GM19463 (cell line): Measurements from ENCODE around the gene SYPL2.
A peak's percentile ranks its signal among the peaks of the same experiment; 100 is the strongest.

Experiments used
- ATAC-seq: cut with Tn5 transposase; IDR thresholded peaks from one replicate; pipeline ENCODE4 v1.9.1; 2021; ENCODE audit warnings: mild to moderate bottlenecking, moderate library complexity; ENCODE audit not compliant: unreplicated experiment

Gene SYPL2

DNA sequence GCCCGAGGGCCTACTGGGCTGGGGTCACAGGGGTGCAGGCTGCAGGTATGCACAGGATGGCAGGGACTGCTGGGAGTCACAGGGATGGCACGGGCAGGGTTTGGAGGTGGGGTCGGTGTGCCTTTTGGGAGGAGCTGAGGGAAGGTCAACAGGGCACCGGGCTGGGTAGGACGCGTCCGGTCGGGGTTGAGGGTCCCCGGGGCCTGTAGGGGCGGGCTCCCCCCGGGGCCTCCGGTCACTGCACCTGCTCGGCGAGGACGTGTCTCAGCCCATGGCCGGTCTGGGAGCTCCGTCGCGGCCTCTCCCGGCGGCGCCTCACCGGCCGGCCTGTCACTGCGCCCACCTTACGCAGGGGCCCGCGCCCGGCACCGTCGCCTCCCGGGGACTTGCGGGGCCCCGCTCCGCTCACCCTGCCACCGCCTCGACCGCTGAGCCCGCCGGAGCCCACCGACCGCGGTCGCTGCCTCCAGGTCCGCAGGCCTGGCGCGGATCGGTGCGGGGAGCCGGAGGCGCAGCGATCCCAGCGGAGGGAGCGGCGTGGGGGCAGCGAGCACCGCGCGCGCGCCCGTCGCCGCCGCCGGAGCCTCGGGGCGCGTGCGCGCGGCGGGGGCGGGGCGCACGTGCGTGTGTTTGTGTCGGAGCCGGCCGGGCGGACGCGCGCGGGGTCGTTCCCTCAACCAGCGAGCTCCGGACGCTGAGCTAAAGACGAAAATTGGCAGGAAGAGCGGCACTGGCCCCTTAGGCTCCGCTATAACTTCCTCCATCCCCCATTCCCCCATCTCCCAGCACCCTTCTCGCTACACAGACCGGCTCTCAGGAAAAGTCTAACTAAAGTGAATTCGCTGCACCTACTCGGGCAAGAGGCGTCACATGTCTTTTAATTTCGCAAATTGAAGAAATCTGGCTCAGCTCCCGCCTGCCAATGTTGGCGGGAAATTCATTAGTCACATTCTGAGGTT is 43.1 kb downstream of the SYPL2 start, which contains the start of gene AMIGO1:
Gene AMIGO1 (minus strand): TSS at position 552 of the 959 bp plus-strand sequence. CDS start 815 bp downstream, outside the sequence.
- peak; percentile 51 for ATAC-seq

DNA sequence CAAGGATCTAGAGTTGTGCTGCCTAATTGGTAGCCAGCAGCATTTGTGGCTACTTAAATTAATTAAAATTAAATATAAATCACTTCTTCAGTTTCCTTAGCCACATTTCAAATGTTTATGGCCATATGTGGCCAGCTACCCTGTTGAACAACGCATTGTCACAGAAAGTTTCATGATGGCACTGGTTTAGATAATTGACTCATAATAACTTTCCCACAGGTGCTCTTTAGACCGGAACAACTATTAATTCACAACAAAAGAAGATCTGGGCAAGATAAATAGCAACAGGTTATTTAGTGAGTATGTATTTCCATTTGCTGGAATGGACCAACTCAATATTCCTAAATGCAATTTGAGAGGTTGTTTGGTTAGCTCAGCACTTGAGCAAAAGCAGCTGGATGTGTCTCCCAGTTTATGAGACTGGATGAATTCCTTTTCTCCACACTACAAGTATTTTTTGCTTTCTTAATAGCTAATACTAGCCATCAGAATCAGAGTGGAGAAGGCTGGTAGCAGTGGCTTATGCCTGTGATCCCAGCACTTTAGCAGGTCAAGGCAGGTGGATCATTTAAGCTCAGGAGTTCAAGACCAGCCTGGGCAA is 46.9 kb downstream of the SYPL2 start:
- no peak for ATAC-seq

DNA sequence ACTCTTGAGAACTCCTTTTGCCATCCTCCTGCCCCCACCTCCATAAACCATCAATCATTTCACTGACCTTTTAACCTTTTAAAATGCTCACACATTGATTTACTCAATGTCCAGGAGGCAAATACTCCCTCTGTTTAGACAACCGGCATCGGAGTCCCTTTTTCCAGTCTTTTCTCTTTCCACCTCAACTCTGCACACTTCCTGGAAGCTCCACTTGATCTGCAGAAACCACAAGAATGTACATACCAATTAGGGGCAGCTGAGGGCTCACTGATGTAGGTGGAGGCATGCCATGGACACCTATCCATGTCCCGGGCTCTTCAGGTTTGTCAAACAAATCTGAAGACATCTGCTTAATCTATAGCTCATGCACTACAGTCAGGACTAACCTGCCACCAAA is 48.5 kb downstream of the SYPL2 start:
- no peak for ATAC-seq

DNA sequence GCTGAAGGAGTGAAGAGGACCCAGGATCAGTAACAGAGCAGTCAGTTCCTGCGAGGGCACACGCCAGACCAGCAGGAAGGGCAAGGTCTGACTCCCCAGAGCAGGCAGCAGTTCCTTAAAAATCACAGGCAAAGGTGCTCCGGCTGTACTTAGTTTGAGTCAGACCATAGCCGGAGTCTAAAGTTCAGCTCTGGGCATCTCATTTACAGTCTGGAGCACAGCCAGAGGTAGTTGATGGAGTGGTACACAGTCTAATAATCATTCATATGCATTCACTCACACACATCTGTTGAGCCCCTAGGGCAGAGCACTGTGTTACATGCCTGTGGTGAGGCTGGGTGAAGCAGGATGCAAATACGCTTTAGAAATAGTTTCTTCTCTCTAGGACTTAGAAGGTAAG is 50.5 kb downstream of the SYPL2 start:
- no peak for ATAC-seq

DNA sequence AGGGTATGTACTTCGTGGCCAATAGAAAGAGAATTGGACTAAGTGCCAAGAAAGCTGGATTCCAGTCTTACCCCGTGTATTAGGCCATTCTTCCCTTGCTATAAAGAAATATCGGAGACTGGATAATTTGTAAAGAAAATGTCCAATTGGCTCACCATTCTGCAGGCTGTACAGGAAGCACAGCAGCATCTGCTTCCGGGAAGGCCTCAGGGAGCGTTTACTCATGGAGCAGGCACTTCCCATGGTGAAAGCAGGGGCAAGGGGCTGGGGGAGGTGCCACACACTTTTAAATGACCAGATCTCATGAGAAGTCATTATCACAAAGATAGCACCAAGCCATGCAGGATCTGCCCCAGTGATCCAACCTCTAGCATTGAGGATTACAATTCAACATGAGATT is 51.0 kb downstream of the SYPL2 start:
- ATAC-seq, result no peak

DNA sequence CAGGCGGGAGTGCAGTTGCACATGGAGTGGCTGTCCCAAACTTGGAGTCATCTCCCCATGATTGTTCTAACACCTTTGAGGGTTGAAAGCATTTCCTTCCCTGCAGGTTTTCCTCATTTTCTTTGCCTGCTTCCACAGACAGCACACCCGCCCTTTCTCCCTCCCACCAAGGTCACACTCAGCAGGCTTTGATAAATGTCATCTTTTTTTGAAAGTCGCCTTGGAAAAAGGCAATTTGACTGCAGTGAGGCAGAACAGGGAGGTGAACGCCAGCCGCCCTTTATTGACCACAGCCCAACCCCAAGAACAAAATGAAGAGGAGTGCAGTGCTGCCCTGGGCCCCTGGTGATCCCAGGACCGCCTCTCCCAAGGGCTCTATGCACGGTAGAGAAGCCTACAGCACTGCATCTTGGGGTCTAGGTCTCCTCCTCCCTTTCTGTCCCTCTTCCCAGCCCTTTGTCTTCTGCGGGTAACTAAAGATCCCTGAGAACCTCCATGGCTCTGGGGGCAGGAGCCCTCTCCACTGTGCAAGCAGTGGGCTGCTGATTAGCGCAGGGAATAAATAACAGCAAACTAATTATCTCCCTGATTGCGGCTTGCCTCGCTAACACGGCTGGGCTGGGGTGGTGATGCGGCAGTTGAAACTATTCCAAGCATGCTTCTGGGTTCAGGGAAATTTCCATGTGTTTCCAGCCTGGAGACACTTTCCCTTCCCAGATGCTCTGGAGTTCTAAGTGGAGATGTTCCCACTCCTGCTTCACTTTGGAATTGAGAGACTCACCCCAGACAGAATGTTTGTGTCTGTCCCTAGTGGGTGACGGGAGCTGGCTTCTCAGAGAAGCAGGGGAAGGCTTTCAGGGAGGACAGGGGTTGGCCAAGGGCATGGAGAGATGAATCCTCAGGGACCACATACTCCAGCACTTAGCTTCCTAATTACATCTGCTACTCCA is 54.9 kb downstream of the SYPL2 start:
- ATAC-seq, result no peak

DNA sequence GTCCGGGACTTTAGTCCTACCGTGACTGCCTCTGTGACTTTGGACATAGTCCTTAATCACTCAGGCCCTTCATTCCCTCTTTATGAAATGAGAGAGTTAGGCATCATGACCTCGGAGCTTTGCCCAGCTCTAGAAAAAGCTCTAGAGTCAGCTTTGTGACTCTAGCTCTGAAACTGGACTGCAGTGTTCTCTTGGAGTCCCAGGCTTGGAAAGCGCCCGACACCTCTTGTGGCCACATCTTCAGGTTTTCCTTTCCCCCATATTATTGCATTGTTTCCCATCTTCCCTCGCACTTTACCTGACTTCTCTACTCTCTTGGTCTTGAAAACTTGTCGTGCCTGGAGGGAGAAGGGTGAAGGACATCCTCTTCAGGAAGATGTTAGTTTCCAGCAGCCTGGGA is 55.7 kb downstream of the SYPL2 start:
- ATAC-seq, result no peak

DNA sequence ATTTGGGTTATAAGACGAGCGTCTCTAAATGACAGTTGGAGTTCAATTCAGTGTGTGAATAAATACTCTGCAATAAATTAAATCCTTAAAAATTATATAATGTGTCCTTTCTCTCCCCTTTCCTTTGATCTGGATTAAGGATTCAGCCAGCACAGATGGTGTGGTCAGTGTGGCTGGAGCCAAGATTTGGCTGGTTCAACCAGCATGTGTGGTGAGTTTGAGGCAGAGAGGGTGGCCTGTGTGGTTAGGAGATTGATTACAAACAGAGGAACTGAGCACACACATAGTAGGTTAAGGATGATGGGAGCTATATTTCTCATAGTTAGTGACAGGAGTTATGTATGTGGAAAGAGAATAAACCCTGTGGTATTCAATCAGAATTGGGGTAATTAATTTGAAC is 57.4 kb downstream of the SYPL2 start:
- ATAC-seq, result no peak

DNA sequence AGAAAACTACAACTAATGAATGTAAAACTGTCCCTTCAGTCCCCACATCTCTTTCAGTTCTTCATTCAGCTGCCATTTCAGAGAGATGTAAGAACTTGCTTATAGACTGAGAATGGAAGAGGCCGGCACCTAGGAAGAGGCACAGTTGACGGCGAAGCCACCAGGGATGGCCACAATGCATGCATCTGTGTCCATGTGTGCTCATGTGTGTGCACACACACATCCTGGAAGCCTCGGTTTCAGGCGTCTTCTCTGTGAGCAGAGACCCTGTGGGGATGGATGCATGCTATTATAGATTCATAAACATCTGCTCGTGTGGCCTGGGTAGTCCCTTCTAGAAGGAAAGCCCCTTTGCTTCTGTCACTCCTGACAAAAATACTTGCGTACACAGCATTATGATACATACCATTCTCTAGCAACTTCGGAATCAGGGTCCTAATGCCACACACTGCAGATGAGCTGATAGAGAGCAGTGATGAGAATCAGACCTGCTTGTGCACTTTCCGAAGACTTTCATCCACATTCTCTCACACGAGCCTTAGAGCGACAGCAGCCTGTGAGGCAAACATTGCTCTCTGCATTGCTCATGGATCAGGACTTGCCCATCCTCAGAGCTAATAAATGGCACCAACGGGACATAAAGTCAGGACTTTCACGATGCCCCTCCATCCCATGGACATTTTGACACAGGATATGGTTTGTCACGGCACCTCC is 60.9 kb downstream of the SYPL2 start:
- peak; percentile 67 for ATAC-seq

DNA sequence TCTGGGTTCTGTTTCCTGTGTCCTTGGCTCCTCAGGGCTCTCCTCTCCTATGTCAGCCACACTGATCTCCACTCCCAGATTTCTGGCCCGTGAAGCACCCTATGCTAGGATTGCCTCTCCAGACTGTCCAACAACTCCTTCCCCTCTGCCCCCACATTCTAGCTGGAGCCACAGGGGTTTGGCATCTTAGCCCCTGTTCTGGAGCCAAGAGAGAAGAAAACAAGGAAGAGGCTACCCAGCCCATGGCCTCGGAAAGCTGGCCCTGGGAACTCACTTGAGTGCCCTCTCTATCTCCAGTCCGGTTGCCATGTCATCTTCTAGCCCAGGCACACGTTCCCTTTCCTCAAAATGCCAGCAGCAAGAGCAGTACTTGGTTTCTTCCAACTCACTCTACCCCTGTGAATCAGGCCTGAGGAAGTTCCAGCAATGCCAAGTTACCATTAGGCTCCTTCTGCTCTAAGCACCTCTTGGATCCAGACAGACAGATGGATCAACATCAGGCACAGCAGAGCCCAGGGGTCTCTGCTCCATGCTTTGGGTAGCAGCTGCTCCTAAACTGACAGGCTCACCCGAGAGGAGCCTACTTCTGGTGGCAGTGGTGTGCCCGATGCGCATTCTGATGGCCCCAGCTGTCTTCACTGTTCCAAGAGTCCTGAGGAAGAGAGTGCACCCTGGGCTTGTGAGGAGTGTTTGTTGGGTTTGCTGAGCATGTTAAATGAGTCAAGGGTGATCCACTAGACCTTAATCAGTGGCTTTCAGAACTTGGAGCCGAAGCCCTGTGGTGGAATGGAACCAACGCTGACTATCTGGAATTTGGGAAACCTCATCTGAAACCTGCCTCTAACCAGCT is 61.7 kb downstream of the SYPL2 start:
- ATAC-seq, result no peak

DNA sequence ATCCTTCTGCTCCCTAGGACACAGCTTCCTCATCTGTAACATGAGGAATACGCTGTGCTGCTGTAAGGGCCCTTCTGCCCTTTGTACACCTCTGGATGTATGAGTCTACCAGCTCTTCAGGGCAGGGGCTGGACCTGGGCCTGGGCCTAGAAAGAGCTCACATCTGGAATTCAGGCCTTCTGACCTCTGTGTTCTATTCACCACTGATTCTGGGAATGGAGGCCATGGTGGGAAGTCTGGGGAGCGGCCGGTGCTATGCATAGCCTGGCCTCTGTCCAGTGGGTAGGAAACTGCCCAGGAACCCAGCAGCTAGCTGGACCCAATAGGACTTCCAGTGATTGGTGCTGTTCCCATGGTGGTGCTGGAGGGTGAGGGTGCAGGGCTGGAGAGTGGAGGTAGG is 62.4 kb downstream of the SYPL2 start:
- no peak for ATAC-seq

DNA sequence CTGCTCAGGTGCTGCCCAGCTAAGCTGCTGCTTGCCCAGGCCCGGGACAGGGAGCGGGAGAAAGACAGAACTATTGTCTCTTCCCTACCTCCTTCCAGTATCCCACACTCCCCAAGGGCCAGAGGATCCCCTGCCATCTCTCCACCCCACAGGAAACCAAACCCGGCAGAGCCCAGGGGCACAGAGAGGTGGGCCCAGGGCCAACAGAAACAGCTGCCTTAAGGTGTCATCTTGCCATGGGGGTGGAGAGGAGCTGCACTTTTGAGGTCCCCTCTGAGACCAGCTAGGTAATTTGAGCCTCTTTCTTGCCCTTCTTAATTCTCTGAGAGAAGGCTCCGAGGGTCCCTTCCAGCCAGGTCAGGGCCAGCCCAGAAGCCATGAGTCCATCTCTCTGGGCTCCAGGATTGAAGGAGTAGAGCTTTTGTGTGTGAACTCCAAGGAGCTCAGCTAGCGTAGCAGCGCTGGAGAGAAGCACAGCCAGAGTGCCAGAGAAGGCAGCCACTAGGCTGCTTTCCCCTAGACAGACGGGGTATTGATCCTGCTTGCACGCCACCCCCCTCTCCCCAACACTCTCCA is 63.6 kb downstream of the SYPL2 start:
- no peak for ATAC-seq

DNA sequence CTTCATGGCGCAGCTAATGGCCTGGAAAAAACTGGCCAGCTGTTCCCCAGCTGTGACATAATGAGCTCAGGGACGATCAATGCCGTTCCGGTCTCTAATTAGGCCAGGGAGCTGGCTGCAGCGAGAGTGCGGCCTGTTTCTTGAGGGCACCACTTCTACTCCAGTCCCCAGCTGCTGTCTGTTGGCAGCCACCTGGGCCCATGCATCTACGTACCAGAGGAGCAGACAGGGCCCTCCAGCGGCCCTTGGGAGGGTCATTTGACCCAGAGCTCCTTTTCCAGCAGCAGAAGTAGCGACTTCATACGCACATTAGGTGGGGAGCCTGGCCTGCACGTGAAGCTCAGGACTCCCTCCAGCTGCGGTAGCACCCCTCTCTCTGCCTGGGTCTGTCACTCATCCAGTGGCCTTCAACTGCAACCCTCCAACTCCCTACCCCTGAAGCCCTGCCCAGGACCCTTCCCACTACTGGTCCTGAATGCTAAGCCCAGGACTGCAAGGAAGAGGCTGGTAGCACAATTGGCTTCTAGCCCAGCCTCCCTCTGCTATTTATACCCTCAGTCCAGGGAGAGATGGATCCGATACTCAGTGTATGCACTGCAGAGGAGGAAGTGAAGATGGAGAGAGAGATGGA is 64.2 kb downstream of the SYPL2 start:
- ATAC-seq, result no peak

DNA sequence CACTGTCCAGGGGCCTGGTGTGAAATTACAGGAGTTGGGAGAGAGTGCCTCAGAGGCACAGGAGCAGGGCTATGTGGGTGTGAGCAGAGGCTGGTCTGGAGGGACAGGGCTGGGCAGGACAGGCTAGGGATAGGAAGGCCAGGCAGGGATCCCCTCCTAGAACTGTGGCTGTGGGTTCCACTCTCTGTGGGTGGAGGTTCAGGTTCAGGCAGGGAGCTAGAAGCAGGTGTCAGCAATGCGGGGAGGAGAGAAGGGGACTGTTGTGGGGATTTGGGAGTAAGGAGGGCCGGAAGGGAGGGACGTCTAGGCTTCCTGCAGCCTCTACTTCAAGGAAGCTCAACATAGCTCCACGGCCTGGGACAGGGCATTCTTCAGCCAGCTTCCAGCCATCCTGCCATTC is 65.0 kb downstream of the SYPL2 start:
- ATAC-seq, result no peak
